Forelimb muscle (tissue), 1 donor: ENCODE data around the gene NR3C2. TPM values are rescaled to one million over a fixed set of nuclear protein-coding genes. Genes with fewer than 3 reads are reported as not detected.

Experiments used
- DNase-seq: peaks from one replicate; pipeline ENCODE4 v3.0.0-alpha.2; 2013; ENCODE audit warnings: low read depth
- polyA plus RNA-seq: library from polyadenylated mRNA; unstranded; fragments of 120-200 nt; gene quantifications from one replicate; pipeline ENCODE4 v1.2.1, GENCODE V29; 2013; ENCODE audit not compliant: insufficient read length

Gene NR3C2
- polyA plus RNA-seq, 1 donor: 14.1 TPM

- no peak for DNase-seq
Observed at GRCh38 chr4:148435654-148436406, 6.4 kb downstream of the NR3C2 start.

- no peak for DNase-seq
Observed at GRCh38 chr4:148434075-148434773, 8.0 kb downstream of the NR3C2 start.

DNA sequence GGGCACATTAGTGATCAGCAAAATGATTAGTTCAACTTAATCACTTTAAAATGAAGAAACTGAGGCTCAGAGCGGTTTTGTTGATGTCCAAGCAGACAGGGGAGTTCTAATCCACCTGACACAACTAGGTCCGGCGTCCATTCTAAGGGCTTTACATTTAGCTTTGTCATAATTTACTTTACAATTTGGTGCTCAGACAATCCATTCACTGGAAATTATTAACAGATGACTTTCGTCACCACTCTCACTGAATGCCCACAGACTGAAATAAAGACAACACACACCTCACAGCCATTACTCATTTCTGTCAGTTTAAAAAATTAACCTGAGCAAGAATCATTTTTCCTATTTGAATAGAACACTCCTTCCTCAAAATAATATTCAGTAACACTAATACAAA lies 10.8 kb downstream of the NR3C2 start:
- DNase-seq: no peak

GRCh38 chr4:148430854-148431253 lies 11.4 kb downstream of the NR3C2 start:
- no peak for DNase-seq

GRCh38 chr4:148429206-148429605 lies 13.0 kb downstream of the NR3C2 start:
- no peak for DNase-seq

GRCh38 chr4:148426643-148427042 lies 15.6 kb downstream of the NR3C2 start:
- no peak for DNase-seq

DNA sequence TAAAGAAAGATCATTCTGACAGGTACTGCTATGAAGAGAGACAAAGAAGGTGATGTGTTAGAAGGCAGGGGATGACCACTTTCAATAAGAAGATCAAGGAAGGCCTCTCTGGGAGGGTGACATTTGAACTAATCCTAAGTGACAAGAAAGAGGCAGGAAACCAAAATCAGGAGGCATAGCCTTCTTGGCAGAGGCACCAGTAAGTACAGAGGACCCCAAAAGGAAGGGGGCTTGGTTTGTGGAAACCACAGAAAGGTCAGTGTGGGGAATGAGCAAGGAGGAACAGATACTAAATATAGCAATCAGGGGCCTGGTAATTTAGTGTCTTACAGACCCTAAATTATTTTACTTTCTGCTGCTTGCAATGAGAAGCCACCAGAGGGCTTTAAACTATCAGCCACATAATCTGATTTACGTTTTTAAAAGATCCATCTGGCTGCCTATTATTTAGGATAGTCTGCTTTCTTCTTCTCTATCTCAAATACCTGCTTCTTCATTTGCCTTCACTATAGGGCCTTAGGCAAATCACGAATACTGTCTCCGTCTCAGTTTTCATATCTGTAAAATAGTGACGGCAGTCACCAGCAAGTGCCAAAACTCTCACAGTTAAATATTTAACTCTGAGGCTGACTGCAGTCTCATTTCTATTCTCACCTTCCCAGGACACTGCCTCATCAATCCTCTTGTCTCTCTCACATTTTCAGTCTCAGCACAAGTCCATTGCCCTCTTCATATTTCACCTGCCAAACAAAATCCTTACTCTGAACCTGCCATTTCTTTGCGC lies 16.7 kb downstream of the NR3C2 start:
- DNase-seq: no peak

DNA sequence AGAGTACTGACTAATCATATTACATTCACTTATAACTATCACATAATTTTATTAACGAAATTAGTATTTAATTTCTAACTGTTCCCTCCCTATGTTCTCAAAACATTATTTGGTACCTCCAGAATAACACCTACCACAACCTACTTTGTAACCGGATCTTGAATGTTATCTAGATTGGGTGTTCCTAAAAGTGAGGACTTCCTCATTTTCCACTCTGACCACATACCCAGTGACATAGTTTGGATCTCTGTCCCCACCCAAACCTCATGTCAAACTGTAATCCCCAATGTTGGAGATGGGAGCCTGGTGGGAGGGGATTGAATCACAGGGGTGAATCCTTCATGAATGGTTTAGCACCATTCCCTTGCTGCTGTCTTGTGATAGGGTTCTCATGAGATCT lies 21.8 kb downstream of the NR3C2 start:
- DNase-seq: no peak

- no peak for DNase-seq
Observed at GRCh38 chr4:148415500-148415899, 26.7 kb downstream of the NR3C2 start.

DNA sequence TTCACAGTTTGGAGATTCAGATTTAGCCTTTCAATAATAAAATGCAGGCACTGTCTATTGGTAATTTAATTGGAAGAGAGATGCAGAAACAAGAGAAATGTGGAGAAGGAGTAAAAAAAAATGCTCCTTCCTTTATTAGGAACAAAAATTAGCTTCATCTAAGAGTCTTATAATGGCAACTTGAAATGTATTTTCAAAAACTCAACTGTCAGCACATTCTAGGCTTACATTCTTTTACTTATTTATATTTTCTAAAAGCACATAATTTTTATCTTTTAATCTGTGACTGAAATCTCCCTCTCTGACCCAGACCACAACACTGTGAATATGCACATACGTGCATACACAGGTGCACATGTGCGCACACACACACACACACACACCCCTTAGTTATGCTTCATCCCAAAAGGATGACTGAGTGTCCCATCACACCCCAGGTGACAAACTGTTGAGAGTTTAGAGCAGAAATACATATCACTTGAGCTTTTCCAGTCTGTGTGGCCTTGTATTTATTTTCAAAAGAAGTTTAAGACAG lies 29.7 kb downstream of the NR3C2 start:
- no peak for DNase-seq

GRCh38 chr4:148405161-148405893 lies 36.9 kb downstream of the NR3C2 start:
- DNase-seq: no peak

GRCh38 chr4:148398988-148399387 lies 43.2 kb downstream of the NR3C2 start:
- DNase-seq: no peak

- no peak for DNase-seq
Observed at GRCh38 chr4:148397771-148398170, 44.4 kb downstream of the NR3C2 start.

DNA sequence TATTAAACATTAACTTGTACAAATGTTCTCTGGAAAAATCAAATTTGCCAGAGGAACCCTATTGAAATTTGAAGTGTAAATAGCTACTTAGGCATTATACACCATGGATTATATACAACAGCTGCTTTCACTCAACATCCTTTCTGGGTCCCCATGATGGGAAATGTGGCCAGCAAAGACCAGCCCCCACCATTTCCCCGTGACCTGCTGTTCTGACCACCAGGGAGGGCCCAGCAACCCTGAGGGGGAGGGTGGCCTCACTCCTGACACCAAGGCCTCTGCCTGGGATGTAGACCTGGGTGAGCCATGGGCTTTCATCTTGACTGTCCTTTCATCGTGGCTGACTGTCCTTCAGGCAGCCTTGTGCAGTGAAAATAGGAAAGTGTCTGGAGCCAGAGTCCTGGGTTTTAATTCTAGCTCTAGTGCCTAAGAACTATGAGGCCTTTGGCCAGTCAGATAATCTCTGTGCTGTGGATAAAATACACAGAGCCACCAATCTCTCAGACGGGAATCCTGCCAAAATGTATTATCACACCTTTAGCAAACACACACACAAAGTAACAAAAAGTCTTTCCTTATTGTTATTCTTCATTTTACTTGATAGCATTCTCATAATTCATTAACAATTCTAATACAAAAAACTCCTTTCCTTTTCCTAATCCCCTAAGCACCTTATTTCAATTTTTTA lies 45.1 kb downstream of the NR3C2 start:
- DNase-seq: no peak

DNA sequence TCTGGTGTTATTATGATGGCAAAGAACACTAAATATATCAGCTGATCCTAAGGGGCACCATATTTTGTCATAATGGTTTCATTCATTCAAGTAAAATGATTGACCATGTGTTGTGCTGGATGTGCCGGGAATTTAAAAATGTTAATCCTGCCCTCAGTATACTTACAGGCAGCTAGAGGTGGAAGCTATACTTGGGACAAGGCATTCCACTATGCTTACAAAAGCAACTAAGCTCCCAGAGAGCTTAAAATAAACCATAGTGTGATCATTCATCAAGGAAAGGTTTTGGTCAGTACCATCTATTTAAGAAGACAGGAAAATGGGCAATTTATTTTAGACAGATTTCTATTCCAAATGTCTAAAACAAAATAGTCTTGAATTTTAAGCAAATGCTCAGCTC lies 46.4 kb downstream of the NR3C2 start:
- DNase-seq: no peak

DNA sequence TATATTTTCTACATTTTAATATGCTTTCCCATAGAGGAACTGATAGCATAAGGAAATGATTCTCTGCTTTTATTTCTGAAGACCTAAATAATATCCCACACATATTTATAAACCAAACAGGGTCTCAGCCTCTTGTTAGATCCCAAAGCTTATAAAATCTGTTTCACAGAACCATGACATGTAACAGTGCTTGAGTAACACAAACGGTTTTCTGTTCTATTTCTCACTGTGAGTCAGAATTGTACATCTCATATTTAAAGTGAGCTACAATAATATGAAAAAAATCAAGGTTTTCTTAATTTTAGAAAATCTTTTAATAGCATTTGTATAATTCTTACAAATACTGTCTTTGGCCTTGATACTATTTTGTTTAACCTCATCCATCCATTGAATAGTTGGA lies 51.2 kb downstream of the NR3C2 start:
- no peak for DNase-seq

DNA sequence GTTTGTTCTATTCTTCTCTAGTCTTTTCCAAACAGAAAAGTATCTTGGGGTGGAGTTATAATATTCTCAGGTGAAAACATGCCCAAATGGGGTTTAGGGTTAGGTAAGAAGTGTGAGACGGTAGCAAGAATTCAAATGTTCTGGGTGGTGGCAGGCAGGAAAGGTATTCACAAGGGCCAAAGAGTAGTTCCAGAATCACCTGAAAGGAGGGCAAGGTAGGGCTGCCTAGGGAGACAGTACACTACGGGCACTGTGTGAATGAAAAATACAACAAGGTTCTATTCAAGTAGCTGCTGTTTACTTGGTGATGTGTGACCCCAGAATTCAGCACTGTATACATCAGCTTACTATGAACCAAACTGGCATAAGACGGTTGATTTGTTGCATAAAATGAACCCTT lies 51.9 kb downstream of the NR3C2 start:
- no peak for DNase-seq

DNA sequence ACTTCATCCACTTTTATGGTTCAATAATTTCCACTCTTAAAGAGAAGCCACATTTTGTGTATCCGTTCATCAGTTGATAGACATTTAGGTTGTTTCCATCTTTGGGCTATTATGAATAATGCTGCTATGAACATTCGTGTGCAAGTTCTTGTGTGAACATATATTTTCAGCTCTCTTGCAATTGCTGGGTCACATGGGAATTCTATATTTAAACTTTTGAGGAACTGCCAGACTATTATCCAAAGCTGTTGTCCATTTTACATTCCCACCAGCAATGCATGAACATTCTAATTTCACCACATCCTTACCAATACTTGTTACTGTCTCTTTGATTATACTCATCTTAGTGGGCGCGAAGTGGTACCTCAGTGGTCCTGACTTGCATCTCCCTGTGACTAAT lies 61.9 kb downstream of the NR3C2 start:
- no peak for DNase-seq

GRCh38 chr4:148376151-148376550 lies 66.1 kb downstream of the NR3C2 start:
- DNase-seq: peak; percentile 22

GRCh38 chr4:148375584-148375983 lies 66.6 kb downstream of the NR3C2 start:
- DNase-seq: no peak

- no peak for DNase-seq
Observed at GRCh38 chr4:148373093-148373492, 69.1 kb downstream of the NR3C2 start.
